ENCODE data around the gene CYBB. TPM values are rescaled to one million over a fixed set of nuclear protein-coding genes. Genes with fewer than 3 reads are reported as not detected.

Gene CYBB
- total and polyA plus RNA-seq, 2 experiments from 2014 or later: 0.06 TPM; not detected in 1

DNA sequence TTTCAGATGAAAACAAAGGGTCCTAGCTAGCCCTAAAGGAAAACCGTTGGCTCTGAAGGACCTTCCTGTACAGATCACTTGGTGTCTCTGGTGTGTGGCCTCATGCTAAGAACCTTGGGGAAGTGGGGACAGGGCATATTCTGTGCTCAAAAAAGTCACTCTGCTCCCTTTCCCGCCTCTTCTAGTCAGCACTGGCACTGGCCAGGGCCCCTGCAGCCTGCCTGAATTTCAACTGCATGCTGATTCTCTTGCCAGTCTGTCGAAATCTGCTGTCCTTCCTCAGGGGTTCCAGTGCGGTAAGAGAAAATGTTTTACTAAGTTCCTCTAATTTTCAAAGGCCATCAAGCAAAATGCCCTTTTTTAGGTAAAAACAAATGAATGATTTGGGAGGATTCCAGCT is 3.4 kb downstream of the CYBB start:
- no peak overlapping the region for H3K4me3 Mint-ChIP-seq
- DNase-seq (ENCODE audit: low spot score): no peak
- H3K36me3 ChIP-seq (ENCODE audit: insufficient read depth): no peaks in the 10 kb centered on the region

More for the DNA sequence above, 3.4 kb downstream of the CYBB start:
- TF ChIP-seq, protein P1, sequence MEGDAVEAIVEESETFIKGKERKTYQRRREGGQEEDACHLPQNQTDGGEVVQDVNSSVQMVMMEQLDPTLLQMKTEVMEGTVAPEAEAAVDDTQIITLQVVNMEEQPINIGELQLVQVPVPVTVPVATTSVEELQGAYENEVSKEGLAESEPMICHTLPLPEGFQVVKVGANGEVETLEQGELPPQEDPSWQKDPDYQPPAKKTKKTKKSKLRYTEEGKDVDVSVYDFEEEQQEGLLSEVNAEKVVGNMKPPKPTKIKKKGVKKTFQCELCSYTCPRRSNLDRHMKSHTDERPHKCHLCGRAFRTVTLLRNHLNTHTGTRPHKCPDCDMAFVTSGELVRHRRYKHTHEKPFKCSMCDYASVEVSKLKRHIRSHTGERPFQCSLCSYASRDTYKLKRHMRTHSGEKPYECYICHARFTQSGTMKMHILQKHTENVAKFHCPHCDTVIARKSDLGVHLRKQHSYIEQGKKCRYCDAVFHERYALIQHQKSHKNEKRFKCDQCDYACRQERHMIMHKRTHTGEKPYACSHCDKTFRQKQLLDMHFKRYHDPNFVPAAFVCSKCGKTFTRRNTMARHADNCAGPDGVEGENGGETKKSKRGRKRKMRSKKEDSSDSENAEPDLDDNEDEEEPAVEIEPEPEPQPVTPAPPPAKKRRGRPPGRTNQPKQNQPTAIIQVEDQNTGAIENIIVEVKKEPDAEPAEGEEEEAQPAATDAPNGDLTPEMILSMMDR (conservative IDR thresholded peaks at IDR 0.05; ENCODE audit: low read depth in 2 of 2): no peak
- TF ChIP-seq ZNF331 (CRISPR knock-in tag; IDR thresholded peaks at IDR 0.05; ENCODE audit: low read depth) (no peak), EZH2 (IDR thresholded peaks at IDR 0.05; ENCODE audit: low read depth, unreplicated experiment) (no peak), ZNF462 (CRISPR knock-in tag; IDR thresholded peaks at IDR 0.05) (no peak), POLR2AphosphoS5 (IDR thresholded peaks at IDR 0.05; ENCODE audit: low read depth) (no peak), JUNB (IDR thresholded peaks at IDR 0.05; ENCODE audit: unreplicated experiment) (no peak), CREB1 (CRISPR knock-in tag; IDR thresholded peaks at IDR 0.05; ENCODE audit: low read depth) (no peak), NANOG (IDR thresholded peaks at IDR 0.05; ENCODE audit: borderline replicate concordance) (no peak)
- TF ChIP-seq, protein P2, sequence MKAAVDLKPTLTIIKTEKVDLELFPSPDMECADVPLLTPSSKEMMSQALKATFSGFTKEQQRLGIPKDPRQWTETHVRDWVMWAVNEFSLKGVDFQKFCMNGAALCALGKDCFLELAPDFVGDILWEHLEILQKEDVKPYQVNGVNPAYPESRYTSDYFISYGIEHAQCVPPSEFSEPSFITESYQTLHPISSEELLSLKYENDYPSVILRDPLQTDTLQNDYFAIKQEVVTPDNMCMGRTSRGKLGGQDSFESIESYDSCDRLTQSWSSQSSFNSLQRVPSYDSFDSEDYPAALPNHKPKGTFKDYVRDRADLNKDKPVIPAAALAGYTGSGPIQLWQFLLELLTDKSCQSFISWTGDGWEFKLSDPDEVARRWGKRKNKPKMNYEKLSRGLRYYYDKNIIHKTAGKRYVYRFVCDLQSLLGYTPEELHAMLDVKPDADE (IDR thresholded peaks at IDR 0.05): no peak
- Mint-ChIP-seq H3K9me3 (no peaks in the 10 kb centered on the region), H3K4me1 (no peaks in the 10 kb centered on the region), H3K36me3 (ENCODE audit: low read depth) (no peaks in the 10 kb centered on the region), H3K27ac (no peak overlapping the region), H3K27me3 (ENCODE audit: insufficient read depth, low read depth, poor library complexity) (no peaks in the 10 kb centered on the region)
- no peaks in the 10 kb centered on the region for H4K20me1 ChIP-seq (replicated peaks; ENCODE audit: insufficient read depth)
- no peak overlapping the region for H3K27ac ChIP-seq (ENCODE audit: low read depth)
- no peaks in the 10 kb centered on the region for H3K4me1 ChIP-seq (ENCODE audit: insufficient read depth)
- H3K4me2 ChIP-seq: no peak overlapping the region
- no peak overlapping the region for H3K4me3 ChIP-seq
- ATAC-seq: no peak
- H3F3A ChIP-seq (replicated peaks; ENCODE audit: low read depth): no peaks in the 10 kb centered on the region
- H3K9me2 ChIP-seq (ENCODE audit: insufficient read depth): no peaks in the 10 kb centered on the region
- H2AFZ ChIP-seq: no peak overlapping the region
- no peaks in the 10 kb centered on the region for H3K79me2 ChIP-seq (replicated peaks; ENCODE audit: insufficient read depth)
- no peaks in the 10 kb centered on the region for H3K27me3 ChIP-seq (ENCODE audit: insufficient read depth)
